Esophagus squamous epithelium (tissue), 4 donors: ENCODE measurements around the gene PIF1.

ENCODE experiments used
- POLR2A ChIP-seq, 4 donors: fragments of 450-650 bp; IDR thresholded peaks; one replicate each; pipeline ENCODE4 v1.6.1; 2017; ENCODE audit warnings: antibody characterized with exemption in 4 of 4, mild to moderate bottlenecking in 4 of 4, moderate library complexity in 3 of 4
- TF ChIP-seq, protein P1 (sequence below), 6 experiments: fragments of 450-650 bp in 4 of 6; fragments of 200-600 bp in 2 of 6; sonication (generic) in 2 of 6; IDR thresholded peaks; one replicate each; pipeline ENCODE4 v1.5.1; 2016 to 2019; ENCODE audit warnings: antibody characterized with exemption in 6 of 6, mild to moderate bottlenecking in 4 of 6, moderate library complexity in 4 of 6

- TF ChIP-seq, protein P1, sequence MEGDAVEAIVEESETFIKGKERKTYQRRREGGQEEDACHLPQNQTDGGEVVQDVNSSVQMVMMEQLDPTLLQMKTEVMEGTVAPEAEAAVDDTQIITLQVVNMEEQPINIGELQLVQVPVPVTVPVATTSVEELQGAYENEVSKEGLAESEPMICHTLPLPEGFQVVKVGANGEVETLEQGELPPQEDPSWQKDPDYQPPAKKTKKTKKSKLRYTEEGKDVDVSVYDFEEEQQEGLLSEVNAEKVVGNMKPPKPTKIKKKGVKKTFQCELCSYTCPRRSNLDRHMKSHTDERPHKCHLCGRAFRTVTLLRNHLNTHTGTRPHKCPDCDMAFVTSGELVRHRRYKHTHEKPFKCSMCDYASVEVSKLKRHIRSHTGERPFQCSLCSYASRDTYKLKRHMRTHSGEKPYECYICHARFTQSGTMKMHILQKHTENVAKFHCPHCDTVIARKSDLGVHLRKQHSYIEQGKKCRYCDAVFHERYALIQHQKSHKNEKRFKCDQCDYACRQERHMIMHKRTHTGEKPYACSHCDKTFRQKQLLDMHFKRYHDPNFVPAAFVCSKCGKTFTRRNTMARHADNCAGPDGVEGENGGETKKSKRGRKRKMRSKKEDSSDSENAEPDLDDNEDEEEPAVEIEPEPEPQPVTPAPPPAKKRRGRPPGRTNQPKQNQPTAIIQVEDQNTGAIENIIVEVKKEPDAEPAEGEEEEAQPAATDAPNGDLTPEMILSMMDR (IDR thresholded peaks at IDR 0.05) = no peak
- TF ChIP-seq POLR2A (IDR thresholded peaks at IDR 0.05) = no peak
These were observed 32.7 kb upstream of the PIF1 start for GRCh38 chr15:64858021-64858575.
